ENCODE measurements around the gene CNKSR3. TPM values are rescaled to one million over a fixed set of nuclear protein-coding genes. Genes with fewer than 3 reads are reported as not detected.

The CNKSR3 gene
- total RNA-seq, 1 donor from 2014 or later, result 12.1 TPM

DNA sequence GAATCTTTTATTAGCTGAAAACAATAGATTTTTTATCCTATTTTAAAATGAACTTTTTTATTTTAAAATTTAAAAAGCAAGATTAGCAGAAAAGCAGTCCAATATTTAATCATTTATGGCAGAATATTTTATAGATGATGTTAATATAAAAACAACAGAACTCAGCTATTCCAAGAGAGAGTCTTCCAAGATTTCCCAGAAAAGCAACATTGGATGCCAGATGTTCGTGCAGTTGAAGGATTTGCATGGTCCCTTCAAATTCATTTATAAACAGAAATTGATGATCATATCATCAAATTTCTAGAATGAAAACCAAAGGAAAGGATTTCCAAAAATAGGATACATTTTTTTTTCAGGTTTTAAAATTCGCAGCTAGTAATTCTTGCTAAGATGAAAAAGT, 25.4 kb upstream of the CNKSR3 start:
- no peak for DNase-seq (ENCODE audit: low read depth)
- Histone ChIP-seq H3K36me3 (ENCODE audit: control insufficient read depth, insufficient read depth, low read length) (no peaks in the 10 kb centered on the region), H3K27me3 (ENCODE audit: control insufficient read depth, insufficient read depth, low read length) (no peaks in the 10 kb centered on the region), H3K4me3 (ENCODE audit: low read depth, low read length) (no peak overlapping the region)
- TF ChIP-seq, protein P1, sequence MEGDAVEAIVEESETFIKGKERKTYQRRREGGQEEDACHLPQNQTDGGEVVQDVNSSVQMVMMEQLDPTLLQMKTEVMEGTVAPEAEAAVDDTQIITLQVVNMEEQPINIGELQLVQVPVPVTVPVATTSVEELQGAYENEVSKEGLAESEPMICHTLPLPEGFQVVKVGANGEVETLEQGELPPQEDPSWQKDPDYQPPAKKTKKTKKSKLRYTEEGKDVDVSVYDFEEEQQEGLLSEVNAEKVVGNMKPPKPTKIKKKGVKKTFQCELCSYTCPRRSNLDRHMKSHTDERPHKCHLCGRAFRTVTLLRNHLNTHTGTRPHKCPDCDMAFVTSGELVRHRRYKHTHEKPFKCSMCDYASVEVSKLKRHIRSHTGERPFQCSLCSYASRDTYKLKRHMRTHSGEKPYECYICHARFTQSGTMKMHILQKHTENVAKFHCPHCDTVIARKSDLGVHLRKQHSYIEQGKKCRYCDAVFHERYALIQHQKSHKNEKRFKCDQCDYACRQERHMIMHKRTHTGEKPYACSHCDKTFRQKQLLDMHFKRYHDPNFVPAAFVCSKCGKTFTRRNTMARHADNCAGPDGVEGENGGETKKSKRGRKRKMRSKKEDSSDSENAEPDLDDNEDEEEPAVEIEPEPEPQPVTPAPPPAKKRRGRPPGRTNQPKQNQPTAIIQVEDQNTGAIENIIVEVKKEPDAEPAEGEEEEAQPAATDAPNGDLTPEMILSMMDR (IDR thresholded peaks at IDR 0.05; ENCODE audit: insufficient read depth, low read length, poor library complexity, severe bottlenecking), result no peak

DNA sequence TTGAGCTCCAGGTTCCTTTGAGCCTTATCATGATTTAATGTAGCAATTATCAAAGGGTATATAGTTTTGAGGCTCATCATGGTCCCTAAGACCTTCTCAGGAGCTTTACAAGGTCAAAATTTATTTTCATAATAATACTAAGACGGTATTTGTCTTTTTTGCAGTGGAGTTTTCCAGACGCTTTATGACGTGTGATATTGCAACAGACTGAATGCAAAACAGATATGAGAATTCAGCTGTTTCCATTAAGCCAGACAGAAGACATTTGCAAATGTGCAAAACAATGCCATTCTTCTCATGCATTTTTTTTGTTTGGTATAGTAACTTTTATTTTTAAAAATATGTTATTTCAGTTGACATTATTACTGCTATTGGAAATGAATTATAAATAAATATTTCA, 24.7 kb upstream of the CNKSR3 start:
- Histone ChIP-seq H3K27me3 (ENCODE audit: control insufficient read depth, insufficient read depth, low read length) (no peaks in the 10 kb centered on the region), H3K4me3 (ENCODE audit: low read depth, low read length) (no peak overlapping the region), H3K36me3 (ENCODE audit: control insufficient read depth, insufficient read depth, low read length) (no peaks in the 10 kb centered on the region)
- TF ChIP-seq, protein P1 (IDR thresholded peaks at IDR 0.05; ENCODE audit: insufficient read depth, low read length, poor library complexity, severe bottlenecking), result no peak
- DNase-seq (ENCODE audit: low read depth), result no peak

DNA sequence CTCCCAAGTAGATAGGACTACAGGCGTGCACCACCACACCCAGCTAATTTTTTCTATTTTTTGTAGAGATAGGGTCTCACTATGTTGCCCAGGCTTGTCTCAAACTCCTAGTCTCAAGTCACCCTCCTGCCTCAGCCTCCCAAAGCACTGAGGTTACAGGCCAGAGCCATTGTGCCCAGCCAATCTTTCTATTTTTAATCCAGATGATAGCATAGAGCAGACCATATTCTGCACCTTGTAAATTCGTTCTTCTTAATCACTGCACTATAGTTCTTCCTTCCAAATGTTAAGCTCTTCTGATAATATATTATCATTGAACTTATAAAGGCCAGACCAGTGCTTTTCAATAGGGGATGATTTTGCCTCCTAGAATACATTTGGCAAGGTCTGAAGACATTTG, 24.0 kb upstream of the CNKSR3 start:
- TF ChIP-seq, protein P1 (IDR thresholded peaks at IDR 0.05; ENCODE audit: insufficient read depth, low read length, poor library complexity, severe bottlenecking), result no peak
- Histone ChIP-seq H3K27me3 (ENCODE audit: control insufficient read depth, insufficient read depth, low read length) (no peaks in the 10 kb centered on the region), H3K36me3 (ENCODE audit: control insufficient read depth, insufficient read depth, low read length) (no peaks in the 10 kb centered on the region), H3K4me3 (ENCODE audit: low read depth, low read length) (no peak overlapping the region)
- DNase-seq (ENCODE audit: low read depth), result no peak

DNA sequence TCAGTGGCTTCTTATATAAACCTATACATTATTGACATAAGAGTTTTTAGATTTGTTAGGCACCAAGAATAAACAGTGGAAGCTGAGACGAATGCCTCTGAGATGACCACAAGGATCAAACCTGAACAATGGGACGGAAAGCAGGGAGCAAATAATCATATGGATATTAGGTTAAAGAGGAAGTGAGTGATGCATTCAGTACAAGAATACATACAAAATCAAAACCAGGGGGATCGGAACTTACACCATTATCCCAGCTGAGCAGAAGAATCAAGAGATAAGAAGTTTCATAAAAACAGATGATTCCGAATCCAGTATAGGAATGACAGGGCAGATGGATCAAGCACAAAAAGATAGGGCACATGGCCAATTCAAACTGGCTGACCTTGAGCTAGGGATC, 21.9 kb upstream of the CNKSR3 start:
- DNase-seq (ENCODE audit: low read depth), result no peak
- TF ChIP-seq, protein P1 (IDR thresholded peaks at IDR 0.05; ENCODE audit: insufficient read depth, low read length, poor library complexity, severe bottlenecking), result no peak
- Histone ChIP-seq H3K4me3 (ENCODE audit: low read depth, low read length) (no peak overlapping the region), H3K27me3 (ENCODE audit: control insufficient read depth, insufficient read depth, low read length) (no peaks in the 10 kb centered on the region), H3K36me3 (ENCODE audit: control insufficient read depth, insufficient read depth, low read length) (no peaks in the 10 kb centered on the region)

DNA sequence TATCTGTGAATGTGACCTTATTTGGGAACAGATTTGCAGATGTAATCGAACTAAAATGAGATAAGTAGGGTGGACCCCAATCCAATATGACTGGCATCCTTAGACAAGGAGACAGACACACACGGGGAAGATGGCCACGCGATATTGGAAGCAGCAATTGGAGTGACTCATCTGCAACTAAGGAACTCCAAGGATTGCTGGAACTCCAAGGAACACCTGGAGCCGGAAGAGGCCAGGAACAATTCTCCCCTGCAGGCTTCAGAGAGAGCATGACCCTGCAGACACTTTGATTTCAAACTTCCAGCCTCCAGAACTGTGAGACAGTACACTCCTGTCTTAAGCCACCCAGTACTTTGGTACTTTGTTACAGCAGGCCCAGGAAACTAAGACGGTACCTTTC, 19.5 kb upstream of the CNKSR3 start:
- H3K27me3 ChIP-seq (ENCODE audit: control insufficient read depth, insufficient read depth, low read length), result no peaks in the 10 kb centered on the region
- H3K36me3 ChIP-seq (ENCODE audit: control insufficient read depth, insufficient read depth, low read length), result no peaks in the 10 kb centered on the region
- TF ChIP-seq, protein P1 (IDR thresholded peaks at IDR 0.05; ENCODE audit: insufficient read depth, low read length, poor library complexity, severe bottlenecking), result no peak
- no peak for DNase-seq (ENCODE audit: low read depth)
- H3K4me3 ChIP-seq (ENCODE audit: low read depth, low read length), result no peak overlapping the region

DNA sequence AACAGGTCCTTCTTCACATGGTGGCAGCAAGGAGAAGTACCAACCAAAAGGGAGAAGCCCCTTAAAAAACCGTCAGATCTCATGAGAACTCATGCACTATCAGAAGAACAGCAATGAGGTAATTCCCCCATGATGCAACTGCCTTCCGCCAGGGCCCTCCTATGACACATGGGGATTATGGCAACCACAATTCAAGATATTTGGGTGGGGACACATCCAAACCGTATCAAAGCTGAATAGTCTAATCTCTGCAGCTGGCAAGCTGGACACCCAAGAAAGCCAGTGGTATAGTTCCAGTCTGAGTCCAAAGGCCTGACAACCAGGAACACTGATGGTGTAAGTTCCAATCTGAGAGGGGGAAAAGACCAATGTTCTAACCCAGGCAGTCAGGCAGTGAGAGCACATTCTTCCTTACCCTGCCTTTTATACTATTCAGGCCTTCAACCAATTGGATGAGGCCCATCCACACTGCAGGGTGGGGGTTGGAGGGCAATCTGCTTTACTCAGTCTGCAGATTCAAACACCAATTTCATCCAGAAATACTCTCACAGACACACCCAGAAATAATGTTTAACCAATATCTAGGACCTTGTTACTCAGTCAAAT, 17.9 kb upstream of the CNKSR3 start:
- no peaks in the 10 kb centered on the region for H3K27me3 ChIP-seq (ENCODE audit: control insufficient read depth, insufficient read depth, low read length)
- TF ChIP-seq, protein P1 (IDR thresholded peaks at IDR 0.05; ENCODE audit: insufficient read depth, low read length, poor library complexity, severe bottlenecking), result no peak
- DNase-seq (ENCODE audit: low read depth), result no peak
- no peaks in the 10 kb centered on the region for H3K36me3 ChIP-seq (ENCODE audit: control insufficient read depth, insufficient read depth, low read length)
- H3K4me3 ChIP-seq (ENCODE audit: low read depth, low read length), result no peak overlapping the region

Measured in kidney epithelial cell (primary cell).